Breast epithelium (tissue), 4 donors: ENCODE measurements around the gene TBC1D14. TPM values are rescaled to one million over a fixed set of nuclear protein-coding genes. Genes with fewer than 3 reads are reported as not detected.

Source experiments
- DNase-seq, 2 donors: peaks; one replicate each; pipeline ENCODE4 v3.0.0-alpha.2; 2019; ENCODE audit warnings: low spot score in 2 of 2
- H3K27ac ChIP-seq, 2 donors: fragments of 200-600 bp; sonication (generic) in 1 of 2; one replicate each; pipeline ENCODE4 v1.5.1; 2016 to 2019; ENCODE audit warnings: mild to moderate bottlenecking in 1 of 2
- H3K27me3 ChIP-seq, 2 donors: fragments of 200-600 bp; sonication (generic) in 1 of 2; one replicate each; pipeline versions ENCODE4 v1.5.1 to v1.6.0; 2017 to 2019; ENCODE audit warnings: control low read depth in 1 of 2, mild to moderate bottlenecking in 1 of 2
- H3K36me3 ChIP-seq: fragments of 200-600 bp; one replicate; pipeline ENCODE4 v1.5.1; 2019
- H3K4me1 ChIP-seq, 2 donors: fragments of 200-600 bp; sonication (generic); one replicate each; pipeline ENCODE4 v1.5.1; 2016 to 2019; ENCODE audit warnings: control low read depth in 1 of 2
- H3K4me3 ChIP-seq, 3 donors: fragments of 200-600 bp; sonication (generic); 1 replicate in 2 of 3; 2 replicates in 1 of 3; pipeline ENCODE4 v1.5.1; 2016 to 2019; ENCODE audit warnings: mild to moderate bottlenecking in 3 of 3, moderate library complexity in 2 of 3
- H3K9me3 ChIP-seq, 2 donors: fragments of 200-600 bp; sonication (generic) in 1 of 2; one replicate each; pipeline ENCODE4 v1.5.1; 2016 to 2019; ENCODE audit warnings: control low read depth in 1 of 2
- CTCF ChIP-seq, 3 donors: fragments of 450-650 bp; IDR thresholded peaks; one replicate each; pipeline ENCODE4 v1.5.1; 2016 to 2017; ENCODE audit warnings: antibody characterized with exemption in 3 of 3, mild to moderate bottlenecking in 3 of 3, moderate library complexity in 3 of 3
- POLR2A ChIP-seq: fragments of 450-650 bp; IDR thresholded peaks from one replicate; pipeline ENCODE4 v1.6.1; 2016; ENCODE audit warnings: antibody characterized with exemption, mild to moderate bottlenecking, moderate library complexity
- POLR2AphosphoS5 ChIP-seq, 3 donors: sonication (generic); formaldehyde crosslinking; IDR thresholded peaks; one replicate each; pipeline ENCODE4 v1.6.1; 2017; ENCODE audit warnings: antibody characterized with exemption in 3 of 3
- intact Hi-C: fragments of 100-400 bp; cut with DNase I; formaldehyde crosslinking; loops from one replicate; pipeline ENCODE4 v1.15.1; 2023; ENCODE audit warnings: low total_unique reads
- total RNA-seq, 3 donors: library from RNA; depleted of rRNA; stranded (reverse); fragments of >200 nt; gene quantifications; one replicate each; pipeline ENCODE4 v1.1.0, GENCODE V29; 2016

Gene TBC1D14
- total RNA-seq, 3 donors from 2014 or later, result 48.5 to 57.3 (median 48.7) TPM

- Histone ChIP-seq H3K36me3 (no peaks in the 10 kb centered on the region), H3K4me3 (peak overlapping the region; percentile 69 to 89 (median 82)), H3K9me3 (no peaks in the 10 kb centered on the region), H3K27me3 (no peaks in the 10 kb centered on the region), H3K27ac (peak overlapping the region; percentile 93 to 97), H3K4me1 (peaks cover 14 to 37% of the 10 kb centered on the region in 2 donors)
- TF ChIP-seq CTCF (IDR thresholded peaks at IDR 0.05) (no peak), POLR2AphosphoS5 (IDR thresholded peaks at IDR 0.05) (no peak), POLR2A (no peak)
- intact Hi-C loops, result no loop called here
- DNase-seq, result no peak
Observed at GRCh38 chr4:6987588-6987961, 77.9 kb downstream of the TBC1D14 start.

GRCh38 chr4:6988016-6988715, 78.5 kb downstream of the TBC1D14 start:
- peak overlapping the region; percentile 69 to 89 (median 82) for H3K4me3 ChIP-seq
- no peak for DNase-seq
- H3K4me1 ChIP-seq, result peaks cover 15 to 42% of the 10 kb centered on the region in 2 donors
- no peaks in the 10 kb centered on the region for H3K27me3 ChIP-seq
- H3K27ac ChIP-seq, result peak overlapping the region; percentile 93 to 97
- intact Hi-C loops, result no loop called here
- H3K36me3 ChIP-seq, result no peaks in the 10 kb centered on the region
- H3K9me3 ChIP-seq, result no peaks in the 10 kb centered on the region
- TF ChIP-seq POLR2AphosphoS5 (IDR thresholded peaks at IDR 0.05), result no peak
- TF ChIP-seq POLR2A, result no peak
- no peak for TF ChIP-seq CTCF (IDR thresholded peaks at IDR 0.05)

GRCh38 chr4:6989331-6989923, 79.8 kb downstream of the TBC1D14 start:
- peak overlapping the region; percentile 17 to 21 for H3K27ac ChIP-seq
- TF ChIP-seq CTCF (IDR thresholded peaks at IDR 0.05), result no peak
- no peak for TF ChIP-seq POLR2A
- no peak for TF ChIP-seq POLR2AphosphoS5 (IDR thresholded peaks at IDR 0.05)
- H3K9me3 ChIP-seq, result no peaks in the 10 kb centered on the region
- peaks cover 15 to 42% of the 10 kb centered on the region in 2 donors for H3K4me1 ChIP-seq
- H3K4me3 ChIP-seq, result peak overlapping the region in 1 of 3 donors; percentile 26
- intact Hi-C loops, result loop anchor here (1.0 kb wide), 1 partner anchor 25 kb away; no protein-coding TSS in a partner anchor
- no peaks in the 10 kb centered on the region for H3K27me3 ChIP-seq
- H3K36me3 ChIP-seq, result no peaks in the 10 kb centered on the region
- DNase-seq, result no peak

- Histone ChIP-seq H3K4me1 (peaks cover 15 to 33% of the 10 kb centered on the region in 2 donors), H3K9me3 (no peaks in the 10 kb centered on the region), H3K36me3 (no peaks in the 10 kb centered on the region), H3K27me3 (no peaks in the 10 kb centered on the region), H3K27ac (peak overlapping the region; percentile 82 to 87), H3K4me3 (no peak overlapping the region)
- intact Hi-C loops, result no loop called here
- no peak for TF ChIP-seq CTCF (IDR thresholded peaks at IDR 0.05)
- no peak for TF ChIP-seq POLR2A
- TF ChIP-seq POLR2AphosphoS5 (IDR thresholded peaks at IDR 0.05), result no peak
- DNase-seq, result no peak
Observed at GRCh38 chr4:6990661-6991060, 81.0 kb downstream of the TBC1D14 start.

GRCh38 chr4:6991249-6991648, 81.6 kb downstream of the TBC1D14 start:
- Histone ChIP-seq H3K4me1 (peaks cover 15 to 30% of the 10 kb centered on the region in 2 donors), H3K36me3 (no peaks in the 10 kb centered on the region), H3K9me3 (no peaks in the 10 kb centered on the region), H3K4me3 (peak overlapping the region in 2 of 3 donors; percentile 3 to 50), H3K27me3 (no peaks in the 10 kb centered on the region), H3K27ac (peak overlapping the region; percentile 82 to 87)
- DNase-seq, result no peak
- intact Hi-C loops, result no loop called here
- no peak for TF ChIP-seq POLR2AphosphoS5 (IDR thresholded peaks at IDR 0.05)
- TF ChIP-seq POLR2A, result no peak
- TF ChIP-seq CTCF (IDR thresholded peaks at IDR 0.05), result no peak
